ENCODE results near the gene TOP2B.

Gene TOP2B

GRCh38 chr3:25620493-25620892 lies 44.2 kb downstream of the TOP2B start:
- no peak for TF ChIP-seq EZH2phosphoT487 (IDR thresholded peaks at IDR 0.05; ENCODE audit: borderline replicate concordance)
- no peak for TF ChIP-seq CTCF (conservative IDR thresholded peaks at IDR 0.05; ENCODE audit: low read length)
- peaks cover 97% of the 10 kb centered on the region for H3K36me3 ChIP-seq (ENCODE audit: insufficient read depth, low read length)

GRCh38 chr3:25619382-25619781 lies 45.3 kb downstream of the TOP2B start:
- no peaks in the 10 kb centered on the region for H3K9me3 ChIP-seq (ENCODE audit: insufficient read depth, low read depth, low read length)
- peaks cover 97% of the 10 kb centered on the region for H3K36me3 ChIP-seq (ENCODE audit: insufficient read depth, low read length)
- no peaks in the 10 kb centered on the region for H3K4me1 ChIP-seq (ENCODE audit: insufficient read depth, low read length, poor library complexity, severe bottlenecking)
- no peak overlapping the region for H3K4me2 ChIP-seq (ENCODE audit: low read depth, low read length, poor library complexity, severe bottlenecking)
- no peaks in the 10 kb centered on the region for H3F3A ChIP-seq (ENCODE audit: low read depth)
- TF ChIP-seq CTCF (conservative IDR thresholded peaks at IDR 0.05; ENCODE audit: low read length): no peak
- no peak for TF ChIP-seq EZH2phosphoT487 (IDR thresholded peaks at IDR 0.05; ENCODE audit: borderline replicate concordance)
- H3K9ac ChIP-seq (ENCODE audit: low read depth, low read length, poor library complexity, severe bottlenecking): no peak overlapping the region
- H3K9me2 ChIP-seq (replicated peaks; ENCODE audit: low read depth, low read length): no peaks in the 10 kb centered on the region
- H3K79me2 ChIP-seq (ENCODE audit: insufficient read depth, low read length): no peaks in the 10 kb centered on the region
- H3K27me3 ChIP-seq (ENCODE audit: insufficient read depth, low read length, poor library complexity, severe bottlenecking): no peaks in the 10 kb centered on the region
- peaks cover 12% of the 10 kb centered on the region for H4K20me1 ChIP-seq (ENCODE audit: insufficient read depth, low read length, poor library complexity, severe bottlenecking)
- H2AFZ ChIP-seq (ENCODE audit: low read length): no peak overlapping the region
- no peak overlapping the region for H3K4me3 ChIP-seq (ENCODE audit: low read length, poor library complexity, severe bottlenecking)

More at GRCh38 chr3:25620493-25620892, 44.2 kb downstream of the TOP2B start:
- H4K20me1 ChIP-seq (ENCODE audit: insufficient read depth, low read length, poor library complexity, severe bottlenecking): peaks cover 21% of the 10 kb centered on the region
- 0 out of 2 replicates have a peak, but pooled peaks cover 3% of the 10 kb centered on the region for H3K79me2 ChIP-seq (ENCODE audit: insufficient read depth, low read length)
- no peaks in the 10 kb centered on the region for H3K4me1 ChIP-seq (ENCODE audit: insufficient read depth, low read length, poor library complexity, severe bottlenecking)
- 0 out of 2 replicates have a peak, but pooled peaks cover 3% of the 10 kb centered on the region for H3F3A ChIP-seq (ENCODE audit: low read depth)
- no peaks in the 10 kb centered on the region for H3K27me3 ChIP-seq (ENCODE audit: insufficient read depth, low read length, poor library complexity, severe bottlenecking)
- no peak overlapping the region for H3K4me2 ChIP-seq (ENCODE audit: low read depth, low read length, poor library complexity, severe bottlenecking)
- H2AFZ ChIP-seq (ENCODE audit: low read length): no peak overlapping the region
- H3K9me3 ChIP-seq (ENCODE audit: insufficient read depth, low read depth, low read length): no peaks in the 10 kb centered on the region
- no peak overlapping the region for H3K4me3 ChIP-seq (ENCODE audit: low read length, poor library complexity, severe bottlenecking)
- H3K9ac ChIP-seq (ENCODE audit: low read depth, low read length, poor library complexity, severe bottlenecking): no peak overlapping the region
- H3K9me2 ChIP-seq (replicated peaks; ENCODE audit: low read depth, low read length): no peaks in the 10 kb centered on the region

- Histone ChIP-seq H3F3A (ENCODE audit: low read depth) (no peaks in the 10 kb centered on the region), H3K9ac (ENCODE audit: low read depth, low read length, poor library complexity, severe bottlenecking) (no peak overlapping the region), H4K20me1 (ENCODE audit: insufficient read depth, low read length, poor library complexity, severe bottlenecking) (peaks cover 9% of the 10 kb centered on the region), H3K27me3 (ENCODE audit: insufficient read depth, low read length, poor library complexity, severe bottlenecking) (no peaks in the 10 kb centered on the region), H3K9me3 (ENCODE audit: insufficient read depth, low read depth, low read length) (no peaks in the 10 kb centered on the region), H3K36me3 (ENCODE audit: insufficient read depth, low read length) (peaks cover 96% of the 10 kb centered on the region), H3K4me2 (ENCODE audit: low read depth, low read length, poor library complexity, severe bottlenecking) (no peak overlapping the region), H3K9me2 (replicated peaks; ENCODE audit: low read depth, low read length) (no peaks in the 10 kb centered on the region), H2AFZ (ENCODE audit: low read length) (no peak overlapping the region), H3K4me1 (ENCODE audit: insufficient read depth, low read length, poor library complexity, severe bottlenecking) (no peaks in the 10 kb centered on the region), H3K79me2 (ENCODE audit: insufficient read depth, low read length) (no peaks in the 10 kb centered on the region), H3K4me3 (ENCODE audit: low read length, poor library complexity, severe bottlenecking) (no peak overlapping the region)
- TF ChIP-seq EZH2phosphoT487 (IDR thresholded peaks at IDR 0.05; ENCODE audit: borderline replicate concordance): no peak
- TF ChIP-seq CTCF (conservative IDR thresholded peaks at IDR 0.05; ENCODE audit: low read length): no peak
Observed at GRCh38 chr3:25618028-25618427, 46.7 kb downstream of the TOP2B start.
